RWPE2 (cell line): ENCODE results near the gene P3H3.
A peak's percentile ranks its signal among the peaks of the same experiment; 100 is the strongest.

Source experiments
- ATAC-seq: fragments of 200-7000 bp; cut with Tn5 transposase; 3 replicates; pipeline ENCODE4 v1.9.1; 2021; ENCODE audit warnings: low read depth
- DNase-seq: peaks from one replicate; pipeline ENCODE4 v3.0.0-alpha.2; 2020; ENCODE audit warnings: low spot score
- H3K27ac ChIP-seq: fragments of 450-650 bp; 2 replicates; pipeline ENCODE4 v1.5.1; 2017; ENCODE audit warnings: mild to moderate bottlenecking; ENCODE audit not compliant: poor library complexity, severe bottlenecking
- H3K27me3 ChIP-seq: fragments of 250-450 bp; sonication (Bioruptor Pico); 2 replicates; pipeline ENCODE4 v1.5.1; 2021; ENCODE audit warnings: mild to moderate bottlenecking, moderate library complexity; ENCODE audit not compliant: insufficient read depth, poor library complexity, severe bottlenecking
- H3K36me3 ChIP-seq: fragments of 250-450 bp; sonication (Bioruptor Pico); 2 replicates; pipeline ENCODE4 v1.5.1; 2020; ENCODE audit warnings: low read depth, mild to moderate bottlenecking, moderate library complexity
- H3K4me1 ChIP-seq: fragments of 250-450 bp; sonication (Bioruptor Pico); 2 replicates; pipeline ENCODE4 v1.5.1; 2021; ENCODE audit warnings: mild to moderate bottlenecking, moderate library complexity; ENCODE audit not compliant: insufficient read depth, poor library complexity, severe bottlenecking
- H3K4me3 ChIP-seq: fragments of 250-450 bp; sonication (Bioruptor Pico); 2 replicates; pipeline ENCODE4 v1.5.1; 2021; ENCODE audit warnings: mild to moderate bottlenecking, moderate library complexity; ENCODE audit not compliant: severe bottlenecking
- H3K9me3 ChIP-seq: fragments of 250-450 bp; sonication (Bioruptor Pico); 2 replicates; pipeline ENCODE4 v1.5.1; 2021; ENCODE audit warnings: mild to moderate bottlenecking, moderate library complexity; ENCODE audit not compliant: severe bottlenecking
- CTCF ChIP-seq: fragments of 450-650 bp; IDR thresholded peaks from one replicate; pipeline ENCODE4 v1.5.1; 2017; ENCODE audit warnings: mild to moderate bottlenecking, moderate library complexity; ENCODE audit not compliant: poor library complexity, severe bottlenecking

Gene P3H3

GRCh38 chr12:6791931-6792520 is 36.2 kb upstream of the P3H3 start:
- DNase-seq (no peak), ATAC-seq (no peak)
- Histone ChIP-seq H3K4me3 (no peak overlapping the region), H3K36me3 (no peaks in the 10 kb centered on the region), H3K9me3 (no peaks in the 10 kb centered on the region), H3K4me1 (no peaks in the 10 kb centered on the region), H3K27ac (no peak overlapping the region), H3K27me3 (no peaks in the 10 kb centered on the region)
- TF ChIP-seq CTCF, result no peak

GRCh38 chr12:6792522-6793201 is 35.5 kb upstream of the P3H3 start:
- H3K4me1 ChIP-seq, result no peaks in the 10 kb centered on the region
- DNase-seq (no peak), ATAC-seq (peak; percentile 44)
- H3K27ac ChIP-seq, result no peak overlapping the region
- no peaks in the 10 kb centered on the region for H3K36me3 ChIP-seq
- TF ChIP-seq CTCF, result no peak
- no peaks in the 10 kb centered on the region for H3K27me3 ChIP-seq
- no peak overlapping the region for H3K4me3 ChIP-seq
- no peaks in the 10 kb centered on the region for H3K9me3 ChIP-seq

DNA sequence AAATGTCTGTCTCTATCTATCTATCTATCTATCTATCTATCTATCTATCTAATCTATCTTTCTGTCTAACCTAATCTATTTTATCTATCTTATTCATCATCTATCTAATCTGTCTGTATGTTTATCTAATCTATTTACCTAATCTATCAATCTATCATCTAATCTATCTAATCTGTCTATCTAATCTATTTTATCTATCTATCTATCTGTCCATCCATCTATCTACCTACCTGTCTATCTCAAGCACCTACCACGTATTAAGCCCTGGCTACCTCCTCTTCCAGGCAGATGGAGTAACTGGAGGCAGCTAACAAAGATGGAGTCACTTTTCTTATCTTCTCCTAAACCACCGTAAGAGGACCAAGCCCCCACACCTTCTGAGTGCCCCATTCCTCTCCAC is 33.1 kb upstream of the P3H3 start:
- TF ChIP-seq CTCF, result no peak
- Histone ChIP-seq H3K36me3 (no peaks in the 10 kb centered on the region), H3K4me3 (no peak overlapping the region), H3K9me3 (no peaks in the 10 kb centered on the region), H3K27me3 (no peaks in the 10 kb centered on the region), H3K27ac (no peak overlapping the region), H3K4me1 (no peaks in the 10 kb centered on the region)
- DNase-seq (no peak), ATAC-seq (no peak)

GRCh38 chr12:6796576-6796975 is 31.6 kb upstream of the P3H3 start:
- no peak overlapping the region for H3K27ac ChIP-seq
- TF ChIP-seq CTCF, result no peak
- H3K4me1 ChIP-seq, result no peaks in the 10 kb centered on the region
- no peak overlapping the region for H3K4me3 ChIP-seq
- H3K9me3 ChIP-seq, result no peaks in the 10 kb centered on the region
- ATAC-seq (no peak), DNase-seq (no peak)
- no peaks in the 10 kb centered on the region for H3K27me3 ChIP-seq
- no peaks in the 10 kb centered on the region for H3K36me3 ChIP-seq

GRCh38 chr12:6799147-6799546 is 29.1 kb upstream of the P3H3 start:
- no peaks in the 10 kb centered on the region for H3K4me1 ChIP-seq
- no peak overlapping the region for H3K4me3 ChIP-seq
- H3K27me3 ChIP-seq, result no peaks in the 10 kb centered on the region
- DNase-seq, result no peak
- H3K9me3 ChIP-seq, result no peaks in the 10 kb centered on the region
- H3K27ac ChIP-seq, result no peak overlapping the region
- no peak for TF ChIP-seq CTCF
- no peak for ATAC-seq
- H3K36me3 ChIP-seq, result no peaks in the 10 kb centered on the region
